ENCODE data around the gene RPA1. TPM values are rescaled to one million over a fixed set of nuclear protein-coding genes. Genes with fewer than 3 reads are reported as not detected.

RPA1 gene
- total RNA-seq, 1 experiment from 2014 or later, result 201 TPM

DNA sequence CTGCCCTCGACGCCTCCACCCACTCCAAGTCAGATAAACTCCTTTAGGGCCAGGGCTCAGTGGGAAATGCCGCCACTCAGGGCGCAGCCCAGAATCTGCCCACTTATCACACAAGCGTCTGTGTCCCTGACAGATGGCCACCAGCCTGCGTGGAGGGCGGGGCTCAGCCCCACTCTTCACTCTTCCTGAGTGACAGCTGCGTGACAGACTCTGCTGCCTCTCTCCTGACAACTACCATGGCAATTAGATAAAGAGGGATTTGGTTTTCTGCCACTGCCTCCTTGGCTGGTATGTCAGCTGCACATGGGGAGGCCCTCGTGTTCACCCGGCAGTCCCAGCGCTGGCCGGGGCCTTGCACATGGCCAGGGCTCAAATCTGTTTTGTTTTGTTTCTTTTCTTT, 99.2 kb downstream of the RPA1 start:
- Histone ChIP-seq H3K27ac (no peak overlapping the region), H3K4me3 (no peak overlapping the region), H3K9me3 (ENCODE audit: insufficient read depth, low read depth) (no peaks in the 10 kb centered on the region), H3K79me2 (ENCODE audit: low read depth) (no peaks in the 10 kb centered on the region), H3F3A (ENCODE audit: insufficient read depth, low read depth) (no peaks in the 10 kb centered on the region), H4K20me1 (ENCODE audit: insufficient read depth) (no peaks in the 10 kb centered on the region), H2AFZ (no peak overlapping the region), H3K4me2 (no peak overlapping the region), H3K27me3 (ENCODE audit: insufficient read depth, low read depth) (peaks cover 21% of the 10 kb centered on the region; the same call in 1 of the 2 replicates), H3K36me3 (ENCODE audit: low read depth) (no peaks in the 10 kb centered on the region), H3K4me1 (replicated peaks; ENCODE audit: insufficient read depth) (no peaks in the 10 kb centered on the region), H3K9me2 (ENCODE audit: insufficient read depth) (no peaks in the 10 kb centered on the region)
- no peak for TF ChIP-seq EZH2 (IDR thresholded peaks at IDR 0.05; ENCODE audit: low read depth)
- TF ChIP-seq CTCF (conservative IDR thresholded peaks at IDR 0.05), result no peak
- ChIA-PET POLR2A (ENCODE audit: unreplicated experiment) (no interaction called here), CTCF (no interaction called here)
- intact Hi-C loops (cut with micrococcal nuclease; ENCODE audit: unreplicated experiment), result no loop called here
- no TSS peak for BruUV-seq (replicated peaks)
- no peak for DNase-seq

DNA sequence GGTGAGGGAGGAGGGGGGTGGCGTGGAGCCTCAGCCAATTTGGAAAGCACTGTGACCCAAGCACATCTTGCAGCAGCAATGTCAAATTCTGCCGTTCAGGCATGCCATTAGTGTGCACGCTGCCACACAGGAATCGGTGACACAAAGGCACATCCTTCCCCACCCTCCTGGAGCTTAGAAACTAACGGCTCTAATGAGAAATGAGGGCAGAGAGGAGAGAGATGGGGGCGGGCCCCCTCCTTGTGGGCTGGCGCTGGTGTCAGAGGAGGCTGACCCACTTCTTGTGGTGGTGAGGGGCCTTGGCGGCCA, 100.5 kb downstream of the RPA1 start:
- CTCF ChIA-PET, result interaction anchor here (0.5 to 0.6 kb wide), 4 partner anchors 8 to 306 kb away, joined by 3 to 6 read pairs (median 4); no protein-coding TSS in a partner anchor
- intact Hi-C loops (cut with micrococcal nuclease; ENCODE audit: unreplicated experiment), result no loop called here
- Histone ChIP-seq H2AFZ (no peak overlapping the region), H3K79me2 (ENCODE audit: low read depth) (no peaks in the 10 kb centered on the region), H3K27ac (no peak overlapping the region), H3K27me3 (ENCODE audit: insufficient read depth, low read depth) (peaks cover 21% of the 10 kb centered on the region; the same call in 1 of the 2 replicates), H3F3A (ENCODE audit: insufficient read depth, low read depth) (no peaks in the 10 kb centered on the region), H3K9me3 (ENCODE audit: insufficient read depth, low read depth) (no peaks in the 10 kb centered on the region), H3K4me2 (no peak overlapping the region), H3K4me1 (replicated peaks; ENCODE audit: insufficient read depth) (no peaks in the 10 kb centered on the region), H3K4me3 (no peak overlapping the region), H4K20me1 (ENCODE audit: insufficient read depth) (no peaks in the 10 kb centered on the region), H3K9me2 (ENCODE audit: insufficient read depth) (no peaks in the 10 kb centered on the region), H3K36me3 (ENCODE audit: low read depth) (no peaks in the 10 kb centered on the region)
- POLR2A ChIA-PET (ENCODE audit: unreplicated experiment), result no interaction called here
- no TSS peak for BruUV-seq (replicated peaks)
- no peak for DNase-seq
- TF ChIP-seq EZH2 (IDR thresholded peaks at IDR 0.05; ENCODE audit: low read depth) (no peak), CTCF (conservative IDR thresholded peaks at IDR 0.05) (no peak)

- no peaks in the 10 kb centered on the region for H3K4me1 ChIP-seq (replicated peaks; ENCODE audit: insufficient read depth)
- no peaks in the 10 kb centered on the region for H3K9me2 ChIP-seq (ENCODE audit: insufficient read depth)
- no peak for TF ChIP-seq CTCF (conservative IDR thresholded peaks at IDR 0.05)
- H3F3A ChIP-seq (ENCODE audit: insufficient read depth, low read depth), result no peaks in the 10 kb centered on the region
- no peak for DNase-seq
- peaks cover 13% of the 10 kb centered on the region; the same call in 1 of the 2 replicates for H3K27me3 ChIP-seq (ENCODE audit: insufficient read depth, low read depth)
- ChIA-PET CTCF (interaction anchor here (0.7 kb wide), 1 partner anchor 69 kb away, joined by 6 read pairs; no protein-coding TSS in a partner anchor), POLR2A (ENCODE audit: unreplicated experiment) (no interaction called here)
- no peak overlapping the region for H3K4me3 ChIP-seq
- BruUV-seq (replicated peaks), result no TSS peak
- no peak overlapping the region for H3K4me2 ChIP-seq
- H3K27ac ChIP-seq, result no peak overlapping the region
- no peaks in the 10 kb centered on the region for H4K20me1 ChIP-seq (ENCODE audit: insufficient read depth)
- H3K79me2 ChIP-seq (ENCODE audit: low read depth), result no peaks in the 10 kb centered on the region
- H2AFZ ChIP-seq, result no peak overlapping the region
- H3K9me3 ChIP-seq (ENCODE audit: insufficient read depth, low read depth), result no peaks in the 10 kb centered on the region
- H3K36me3 ChIP-seq (ENCODE audit: low read depth), result no peaks in the 10 kb centered on the region
- intact Hi-C loops (cut with micrococcal nuclease; ENCODE audit: unreplicated experiment), result no loop called here
These were observed 102.2 kb downstream of the RPA1 start for GRCh38 chr17:1931844-1932579.

Data from PC-9 (cell line).